Measurements from ENCODE around the gene FILIP1L.

Gene FILIP1L

GRCh38 chr3:100033184-100033583, 81.1 kb downstream of the FILIP1L start:
- TF ChIP-seq CTCF (IDR thresholded peaks at IDR 0.05; ENCODE audit: low read depth, low read length) = no peak
- in situ Hi-C loops (cut with HindIII; ENCODE audit: low sequenced_read_pairs) = no loop called here
- peak; percentile 89 for DNase-seq (ENCODE audit: low read depth, low spot score)
- H3K4me3 ChIP-seq (ENCODE audit: low read depth, low read length) = no peak overlapping the region

- no peak for TF ChIP-seq CTCF (IDR thresholded peaks at IDR 0.05; ENCODE audit: low read depth, low read length)
- no peak overlapping the region for H3K4me3 ChIP-seq (ENCODE audit: low read depth, low read length)
- DNase-seq (ENCODE audit: low read depth, low spot score) = peak; percentile 86
- in situ Hi-C loops (cut with HindIII; ENCODE audit: low sequenced_read_pairs) = no loop called here
Measured at GRCh38 chr3:100032243-100032642, 82.1 kb downstream of the FILIP1L start.

- H3K4me3 ChIP-seq (ENCODE audit: low read depth, low read length) = no peak overlapping the region
- in situ Hi-C loops (cut with HindIII; ENCODE audit: low sequenced_read_pairs) = no loop called here
- TF ChIP-seq CTCF (IDR thresholded peaks at IDR 0.05; ENCODE audit: low read depth, low read length) = no peak
- DNase-seq (ENCODE audit: low read depth, low spot score) = no peak
Measured at GRCh38 chr3:100030914-100031425, 83.3 kb downstream of the FILIP1L start.

- in situ Hi-C loops (cut with HindIII; ENCODE audit: low sequenced_read_pairs) = no loop called here
- no peak for DNase-seq (ENCODE audit: low read depth, low spot score)
- no peak overlapping the region for H3K4me3 ChIP-seq (ENCODE audit: low read depth, low read length)
- no peak for TF ChIP-seq CTCF (IDR thresholded peaks at IDR 0.05; ENCODE audit: low read depth, low read length)
Measured at GRCh38 chr3:100030346-100030745, 84.0 kb downstream of the FILIP1L start.

- TF ChIP-seq CTCF (IDR thresholded peaks at IDR 0.05; ENCODE audit: low read depth, low read length) = no peak
- no peak for DNase-seq (ENCODE audit: low read depth, low spot score)
- H3K4me3 ChIP-seq (ENCODE audit: low read depth, low read length) = no peak overlapping the region
- in situ Hi-C loops (cut with HindIII; ENCODE audit: low sequenced_read_pairs) = no loop called here
Measured at GRCh38 chr3:100029689-100030088, 84.6 kb downstream of the FILIP1L start.

- no peak for TF ChIP-seq CTCF (IDR thresholded peaks at IDR 0.05; ENCODE audit: low read depth, low read length)
- DNase-seq (ENCODE audit: low read depth, low spot score) = no peak
- H3K4me3 ChIP-seq (ENCODE audit: low read depth, low read length) = no peak overlapping the region
- in situ Hi-C loops (cut with HindIII; ENCODE audit: low sequenced_read_pairs) = no loop called here
Measured at GRCh38 chr3:100029052-100029451, 85.2 kb downstream of the FILIP1L start.

- in situ Hi-C loops (cut with HindIII; ENCODE audit: low sequenced_read_pairs) = no loop called here
- no peak for TF ChIP-seq CTCF (IDR thresholded peaks at IDR 0.05; ENCODE audit: low read depth, low read length)
- DNase-seq (ENCODE audit: low read depth, low spot score) = no peak
- no peak overlapping the region for H3K4me3 ChIP-seq (ENCODE audit: low read depth, low read length)
Measured at GRCh38 chr3:100027321-100027720, 87.0 kb downstream of the FILIP1L start.
